22Rv1 (cell line): ENCODE measurements around the gene SMCO3.

Source experiments
- ZFX ChIP-seq: fragments of 450-650 bp; IDR thresholded peaks from 2 replicates; pipeline ENCODE4 v1.6.1; 2017; ENCODE audit warnings: antibody characterized with exemption, borderline replicate concordance
- TF ChIP-seq, protein P1 (sequence below): fragments of 450-650 bp; IDR thresholded peaks from 2 replicates; pipeline ENCODE4 v1.5.1; 2017; ENCODE audit warnings: mild to moderate bottlenecking

DNA sequence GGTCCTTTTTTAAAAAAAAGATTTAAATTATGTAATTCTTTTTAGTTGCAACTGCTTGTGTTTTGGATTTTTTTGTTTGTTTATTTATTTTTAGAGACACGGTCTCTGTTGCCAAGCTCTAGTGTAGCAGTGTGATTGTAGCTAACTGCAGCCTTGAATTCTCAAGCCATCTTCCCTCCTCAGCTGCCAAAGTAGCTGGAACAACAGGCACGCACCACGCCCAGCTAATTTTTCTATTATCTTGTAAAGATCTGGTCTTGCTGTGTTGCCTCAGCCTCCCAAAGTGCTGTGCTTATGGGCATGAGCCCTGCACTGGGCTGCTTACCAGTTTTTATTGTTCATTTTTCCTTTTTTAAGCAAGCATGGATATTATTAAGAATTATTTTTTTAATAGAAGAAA is 40.0 kb upstream of the SMCO3 start:
- TF ChIP-seq, protein P1, sequence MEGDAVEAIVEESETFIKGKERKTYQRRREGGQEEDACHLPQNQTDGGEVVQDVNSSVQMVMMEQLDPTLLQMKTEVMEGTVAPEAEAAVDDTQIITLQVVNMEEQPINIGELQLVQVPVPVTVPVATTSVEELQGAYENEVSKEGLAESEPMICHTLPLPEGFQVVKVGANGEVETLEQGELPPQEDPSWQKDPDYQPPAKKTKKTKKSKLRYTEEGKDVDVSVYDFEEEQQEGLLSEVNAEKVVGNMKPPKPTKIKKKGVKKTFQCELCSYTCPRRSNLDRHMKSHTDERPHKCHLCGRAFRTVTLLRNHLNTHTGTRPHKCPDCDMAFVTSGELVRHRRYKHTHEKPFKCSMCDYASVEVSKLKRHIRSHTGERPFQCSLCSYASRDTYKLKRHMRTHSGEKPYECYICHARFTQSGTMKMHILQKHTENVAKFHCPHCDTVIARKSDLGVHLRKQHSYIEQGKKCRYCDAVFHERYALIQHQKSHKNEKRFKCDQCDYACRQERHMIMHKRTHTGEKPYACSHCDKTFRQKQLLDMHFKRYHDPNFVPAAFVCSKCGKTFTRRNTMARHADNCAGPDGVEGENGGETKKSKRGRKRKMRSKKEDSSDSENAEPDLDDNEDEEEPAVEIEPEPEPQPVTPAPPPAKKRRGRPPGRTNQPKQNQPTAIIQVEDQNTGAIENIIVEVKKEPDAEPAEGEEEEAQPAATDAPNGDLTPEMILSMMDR: no peak
- TF ChIP-seq ZFX: no peak
